ENCODE data around the gene DNAJC10. TPM values are rescaled to one million over a fixed set of nuclear protein-coding genes. Genes with fewer than 3 reads are reported as not detected.

Gene DNAJC10
- total and polyA plus RNA-seq, 10 of the 15 experiments (the other 5 are each of a cell fraction or from before 2014, with no cell fraction given), result 9.1 to 67.9 (median 38.2) TPM

DNA sequence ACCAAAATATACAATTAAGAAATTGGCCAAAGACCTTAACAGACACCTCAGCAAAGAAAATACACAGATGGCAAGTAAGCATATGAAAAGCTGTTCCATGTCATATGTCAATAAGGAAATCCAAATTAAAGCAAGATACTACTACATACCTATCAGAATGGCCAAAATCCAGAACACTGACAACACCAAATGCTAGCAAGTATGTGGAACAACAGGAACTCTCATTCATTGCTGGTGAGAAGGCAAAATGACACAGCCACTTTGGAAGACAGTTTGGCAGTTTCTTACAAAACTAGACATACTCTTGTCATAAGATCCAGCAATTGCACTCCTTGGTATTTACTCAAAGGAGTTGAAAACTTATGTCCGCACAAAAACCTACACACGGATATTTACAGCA, 20.3 kb upstream of the DNAJC10 start (continued):
- TF ChIP-seq CBX5 (IDR thresholded peaks at IDR 0.05; ENCODE audit: low read depth), result no peak
- no peak for TF ChIP-seq HDAC2 (IDR thresholded peaks at IDR 0.05)
- TF ChIP-seq RBBP5 (conservative IDR thresholded peaks at IDR 0.05), result no peak
- TF ChIP-seq BCL11A (IDR thresholded peaks at IDR 0.05; ENCODE audit: low read depth, low read length), result no peak
- TF ChIP-seq NR2C1 (IDR thresholded peaks at IDR 0.05), result no peak
- TF ChIP-seq, protein P1, sequence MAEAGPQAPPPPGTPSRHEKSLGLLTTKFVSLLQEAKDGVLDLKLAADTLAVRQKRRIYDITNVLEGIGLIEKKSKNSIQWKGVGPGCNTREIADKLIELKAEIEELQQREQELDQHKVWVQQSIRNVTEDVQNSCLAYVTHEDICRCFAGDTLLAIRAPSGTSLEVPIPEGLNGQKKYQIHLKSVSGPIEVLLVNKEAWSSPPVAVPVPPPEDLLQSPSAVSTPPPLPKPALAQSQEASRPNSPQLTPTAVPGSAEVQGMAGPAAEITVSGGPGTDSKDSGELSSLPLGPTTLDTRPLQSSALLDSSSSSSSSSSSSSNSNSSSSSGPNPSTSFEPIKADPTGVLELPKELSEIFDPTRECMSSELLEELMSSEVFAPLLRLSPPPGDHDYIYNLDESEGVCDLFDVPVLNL (IDR thresholded peaks at IDR 0.05; ENCODE audit: low read depth, low read length), result no peak

DNA sequence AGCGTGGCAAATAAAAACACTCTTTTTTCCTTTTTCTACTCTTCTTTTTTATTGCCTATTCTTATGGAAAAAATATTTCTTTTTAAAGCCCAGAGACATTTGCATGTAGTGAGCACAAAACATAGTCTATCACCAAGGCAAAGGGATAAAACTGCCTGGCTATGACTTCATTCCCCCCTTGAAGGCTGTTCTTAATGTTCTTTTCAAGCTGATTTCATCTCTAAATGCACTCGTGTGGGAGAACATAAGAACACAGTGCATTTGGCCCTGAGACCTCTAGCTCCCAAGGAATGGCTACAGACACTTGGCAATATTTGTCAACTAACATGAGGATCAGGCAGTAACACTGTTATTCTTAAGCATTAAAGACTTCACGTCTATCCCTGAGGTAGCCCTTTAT, 17.4 kb upstream of the DNAJC10 start:
- ChIA-PET CTCF (interaction anchor here (1.7 kb wide), 1 partner anchor 32 kb away, joined by 3 read pairs; no protein-coding TSS in a partner anchor), POLR2A (no interaction called here), RAD21 (ENCODE audit: unreplicated experiment) (no interaction called here), SMC1A (ENCODE audit: uncharacterized antibody, unreplicated experiment) (no interaction called here)
- WGBS (ENCODE audit: insufficient coverage, insufficient replicate concordance, low lambda C conversion rate, missing lambda C conversion rate), result 33% methylated on average over 3 of the region's 3 CpGs
- H3K4me1 ChIP-seq (ENCODE audit: control insufficient read depth, insufficient read depth, low read length), result no peaks in the 10 kb centered on the region
- in situ Hi-C loops (cut with MboI), result no loop called here
- no peak overlapping the region for H3K9ac ChIP-seq (ENCODE audit: control insufficient read depth, insufficient read depth, low read length)
- no peak for FAIRE-seq
- H3K27me3 ChIP-seq (replicated peaks in 1 of 2; ENCODE audit: control insufficient read depth in 2 of 2, insufficient read depth in 2 of 2, low read length in 1 of 2), result no peaks in the 10 kb centered on the region
- no peaks in the 10 kb centered on the region for H3K36me3 ChIP-seq (ENCODE audit: control insufficient read depth in 2 of 2, insufficient read depth in 2 of 2, low read length in 1 of 2)
- no peak for ATAC-seq
- no peak for DNase-seq (ENCODE audit: low read depth, low spot score)
- intact Hi-C loops (cut with micrococcal nuclease; ENCODE audit: unreplicated experiment), result no loop called here
- H3K79me2 ChIP-seq (ENCODE audit: control insufficient read depth, insufficient read depth, low read length), result no peaks in the 10 kb centered on the region
- no peak overlapping the region for H2AFZ ChIP-seq (ENCODE audit: control insufficient read depth, low read depth, low read length)
- no peak overlapping the region for H3K4me2 ChIP-seq (ENCODE audit: control insufficient read depth, insufficient read depth)
- H3K4me3 ChIP-seq, result no peak overlapping the region
- BruUV-seq (replicated peaks), result no TSS peak
- no peak overlapping the region for H3K27ac ChIP-seq (ENCODE audit: control insufficient read depth, insufficient read depth)
- H3K9me3 ChIP-seq (replicated peaks; ENCODE audit: control insufficient read depth, insufficient read depth, low read length), result no peaks in the 10 kb centered on the region
- H4K20me1 ChIP-seq (ENCODE audit: control insufficient read depth, insufficient read depth), result no peaks in the 10 kb centered on the region
- TF ChIP-seq CBX5 (IDR thresholded peaks at IDR 0.05; ENCODE audit: low read depth), result no peak
- no peak for TF ChIP-seq NRF1 (conservative IDR thresholded peaks at IDR 0.05; ENCODE audit: low read depth, low read length)
- TF ChIP-seq ZNF274 (IDR thresholded peaks at IDR 0.05; ENCODE audit: insufficient read depth, insufficient read length), result no peak
- no peak for TF ChIP-seq KLF5 (IDR thresholded peaks at IDR 0.05; ENCODE audit: partially characterized antibody)
- TF ChIP-seq POLR2AphosphoS5 (IDR thresholded peaks at IDR 0.05; ENCODE audit: low read length), result no peak
- no peak for TF ChIP-seq SMC3 (IDR thresholded peaks at IDR 0.05; ENCODE audit: borderline replicate concordance, low read length)
- TF ChIP-seq RELA (IDR thresholded peaks at IDR 0.05; ENCODE audit: borderline replicate concordance, partially characterized antibody), result no peak
- TF ChIP-seq, protein P2, sequence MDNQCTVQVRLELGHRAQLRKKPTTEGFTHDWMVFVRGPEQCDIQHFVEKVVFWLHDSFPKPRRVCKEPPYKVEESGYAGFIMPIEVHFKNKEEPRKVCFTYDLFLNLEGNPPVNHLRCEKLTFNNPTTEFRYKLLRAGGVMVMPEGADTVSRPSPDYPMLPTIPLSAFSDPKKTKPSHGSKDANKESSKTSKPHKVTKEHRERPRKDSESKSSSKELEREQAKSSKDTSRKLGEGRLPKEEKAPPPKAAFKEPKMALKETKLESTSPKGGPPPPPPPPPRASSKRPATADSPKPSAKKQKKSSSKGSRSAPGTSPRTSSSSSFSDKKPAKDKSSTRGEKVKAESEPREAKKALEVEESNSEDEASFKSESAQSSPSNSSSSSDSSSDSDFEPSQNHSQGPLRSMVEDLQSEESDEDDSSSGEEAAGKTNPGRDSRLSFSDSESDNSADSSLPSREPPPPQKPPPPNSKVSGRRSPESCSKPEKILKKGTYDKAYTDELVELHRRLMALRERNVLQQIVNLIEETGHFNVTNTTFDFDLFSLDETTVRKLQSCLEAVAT (IDR thresholded peaks at IDR 0.05), result no peak
- TF ChIP-seq CHD1 (IDR thresholded peaks at IDR 0.05; ENCODE audit: low read depth, low read length), result no peak
- TF ChIP-seq NR2F1 (conservative IDR thresholded peaks at IDR 0.05), result no peak
- no peak for TF ChIP-seq BACH1 (IDR thresholded peaks at IDR 0.05; ENCODE audit: borderline replicate concordance)
- TF ChIP-seq, protein P3, sequence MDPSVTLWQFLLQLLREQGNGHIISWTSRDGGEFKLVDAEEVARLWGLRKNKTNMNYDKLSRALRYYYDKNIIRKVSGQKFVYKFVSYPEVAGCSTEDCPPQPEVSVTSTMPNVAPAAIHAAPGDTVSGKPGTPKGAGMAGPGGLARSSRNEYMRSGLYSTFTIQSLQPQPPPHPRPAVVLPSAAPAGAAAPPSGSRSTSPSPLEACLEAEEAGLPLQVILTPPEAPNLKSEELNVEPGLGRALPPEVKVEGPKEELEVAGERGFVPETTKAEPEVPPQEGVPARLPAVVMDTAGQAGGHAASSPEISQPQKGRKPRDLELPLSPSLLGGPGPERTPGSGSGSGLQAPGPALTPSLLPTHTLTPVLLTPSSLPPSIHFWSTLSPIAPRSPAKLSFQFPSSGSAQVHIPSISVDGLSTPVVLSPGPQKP (IDR thresholded peaks at IDR 0.05; ENCODE audit: low read depth, low read length), result no peak
- TF ChIP-seq, protein P4, sequence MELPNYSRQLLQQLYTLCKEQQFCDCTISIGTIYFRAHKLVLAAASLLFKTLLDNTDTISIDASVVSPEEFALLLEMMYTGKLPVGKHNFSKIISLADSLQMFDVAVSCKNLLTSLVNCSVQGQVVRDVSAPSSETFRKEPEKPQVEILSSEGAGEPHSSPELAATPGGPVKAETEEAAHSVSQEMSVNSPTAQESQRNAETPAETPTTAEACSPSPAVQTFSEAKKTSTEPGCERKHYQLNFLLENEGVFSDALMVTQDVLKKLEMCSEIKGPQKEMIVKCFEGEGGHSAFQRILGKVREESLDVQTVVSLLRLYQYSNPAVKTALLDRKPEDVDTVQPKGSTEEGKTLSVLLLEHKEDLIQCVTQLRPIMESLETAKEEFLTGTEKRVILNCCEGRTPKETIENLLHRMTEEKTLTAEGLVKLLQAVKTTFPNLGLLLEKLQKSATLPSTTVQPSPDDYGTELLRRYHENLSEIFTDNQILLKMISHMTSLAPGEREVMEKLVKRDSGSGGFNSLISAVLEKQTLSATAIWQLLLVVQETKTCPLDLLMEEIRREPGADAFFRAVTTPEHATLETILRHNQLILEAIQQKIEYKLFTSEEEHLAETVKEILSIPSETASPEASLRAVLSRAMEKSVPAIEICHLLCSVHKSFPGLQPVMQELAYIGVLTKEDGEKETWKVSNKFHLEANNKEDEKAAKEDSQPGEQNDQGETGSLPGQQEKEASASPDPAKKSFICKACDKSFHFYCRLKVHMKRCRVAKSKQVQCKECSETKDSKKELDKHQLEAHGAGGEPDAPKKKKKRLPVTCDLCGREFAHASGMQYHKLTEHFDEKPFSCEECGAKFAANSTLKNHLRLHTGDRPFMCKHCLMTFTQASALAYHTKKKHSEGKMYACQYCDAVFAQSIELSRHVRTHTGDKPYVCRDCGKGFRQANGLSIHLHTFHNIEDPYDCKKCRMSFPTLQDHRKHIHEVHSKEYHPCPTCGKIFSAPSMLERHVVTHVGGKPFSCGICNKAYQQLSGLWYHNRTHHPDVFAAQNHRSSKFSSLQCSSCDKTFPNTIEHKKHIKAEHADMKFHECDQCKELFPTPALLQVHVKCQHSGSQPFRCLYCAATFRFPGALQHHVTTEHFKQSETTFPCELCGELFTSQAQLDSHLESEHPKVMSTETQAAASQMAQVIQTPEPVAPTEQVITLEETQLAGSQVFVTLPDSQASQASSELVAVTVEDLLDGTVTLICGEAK (IDR thresholded peaks at IDR 0.05; ENCODE audit: borderline replicate concordance), result no peak

Measured in GM12878 (cell line).